Measurements from ENCODE around the gene KDM4B. TPM values are rescaled to one million over a fixed set of nuclear protein-coding genes. Genes with fewer than 3 reads are reported as not detected.

The KDM4B gene
- total RNA-seq, 4 donors from 2014 or later = 26.0 to 51.2 (median 34.2) TPM

- Histone ChIP-seq H3K4me1 (no peaks in the 10 kb centered on the region), H3K27ac (replicated peaks in 1 of 4) (no peak overlapping the region), H3K9me3 (peaks cover 0 to 4% (median 0%) of the 10 kb centered on the region in 4 donors), H3K27me3 (no peaks in the 10 kb centered on the region), H3K4me3 (no peak overlapping the region), H3K36me3 (peaks cover 23 to 46% (median 43%) of the 10 kb centered on the region in 4 donors)
- no peak for TF ChIP-seq POLR2A (IDR thresholded peaks at IDR 0.05; ENCODE audit: low read depth)
- TF ChIP-seq, protein P1, sequence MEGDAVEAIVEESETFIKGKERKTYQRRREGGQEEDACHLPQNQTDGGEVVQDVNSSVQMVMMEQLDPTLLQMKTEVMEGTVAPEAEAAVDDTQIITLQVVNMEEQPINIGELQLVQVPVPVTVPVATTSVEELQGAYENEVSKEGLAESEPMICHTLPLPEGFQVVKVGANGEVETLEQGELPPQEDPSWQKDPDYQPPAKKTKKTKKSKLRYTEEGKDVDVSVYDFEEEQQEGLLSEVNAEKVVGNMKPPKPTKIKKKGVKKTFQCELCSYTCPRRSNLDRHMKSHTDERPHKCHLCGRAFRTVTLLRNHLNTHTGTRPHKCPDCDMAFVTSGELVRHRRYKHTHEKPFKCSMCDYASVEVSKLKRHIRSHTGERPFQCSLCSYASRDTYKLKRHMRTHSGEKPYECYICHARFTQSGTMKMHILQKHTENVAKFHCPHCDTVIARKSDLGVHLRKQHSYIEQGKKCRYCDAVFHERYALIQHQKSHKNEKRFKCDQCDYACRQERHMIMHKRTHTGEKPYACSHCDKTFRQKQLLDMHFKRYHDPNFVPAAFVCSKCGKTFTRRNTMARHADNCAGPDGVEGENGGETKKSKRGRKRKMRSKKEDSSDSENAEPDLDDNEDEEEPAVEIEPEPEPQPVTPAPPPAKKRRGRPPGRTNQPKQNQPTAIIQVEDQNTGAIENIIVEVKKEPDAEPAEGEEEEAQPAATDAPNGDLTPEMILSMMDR (IDR thresholded peaks at IDR 0.05) = no peak
- TF ChIP-seq POLR2AphosphoS5 (IDR thresholded peaks at IDR 0.05) = no peak
- no peak for TF ChIP-seq EP300 (IDR thresholded peaks at IDR 0.05)
- DNase-seq (ENCODE audit: extremely low spot score) = no peak
- intact Hi-C loops (cut with DNase I) = no loop called here
- 89% methylated on average over 24 of the region's 24 CpGs for WGBS
Measured at GRCh38 chr19:5152767-5153532, 184.0 kb downstream of the KDM4B start.

GRCh38 chr19:5153601-5154128 is 184.8 kb downstream of the KDM4B start:
- no peaks in the 10 kb centered on the region for H3K4me1 ChIP-seq
- intact Hi-C loops (cut with DNase I) = no loop called here
- no peak for TF ChIP-seq EP300 (IDR thresholded peaks at IDR 0.05)
- H3K36me3 ChIP-seq = peaks cover 16 to 39% (median 36%) of the 10 kb centered on the region in 4 donors
- H3K27ac ChIP-seq (replicated peaks in 1 of 4) = no peak overlapping the region
- H3K9me3 ChIP-seq = peaks cover 0 to 12% (median 3%) of the 10 kb centered on the region in 4 donors
- no peaks in the 10 kb centered on the region for H3K27me3 ChIP-seq
- no peak overlapping the region for H3K4me3 ChIP-seq
- DNase-seq (ENCODE audit: extremely low spot score) = no peak
- WGBS = 91% methylated on average over 12 of the region's 14 CpGs

DNA sequence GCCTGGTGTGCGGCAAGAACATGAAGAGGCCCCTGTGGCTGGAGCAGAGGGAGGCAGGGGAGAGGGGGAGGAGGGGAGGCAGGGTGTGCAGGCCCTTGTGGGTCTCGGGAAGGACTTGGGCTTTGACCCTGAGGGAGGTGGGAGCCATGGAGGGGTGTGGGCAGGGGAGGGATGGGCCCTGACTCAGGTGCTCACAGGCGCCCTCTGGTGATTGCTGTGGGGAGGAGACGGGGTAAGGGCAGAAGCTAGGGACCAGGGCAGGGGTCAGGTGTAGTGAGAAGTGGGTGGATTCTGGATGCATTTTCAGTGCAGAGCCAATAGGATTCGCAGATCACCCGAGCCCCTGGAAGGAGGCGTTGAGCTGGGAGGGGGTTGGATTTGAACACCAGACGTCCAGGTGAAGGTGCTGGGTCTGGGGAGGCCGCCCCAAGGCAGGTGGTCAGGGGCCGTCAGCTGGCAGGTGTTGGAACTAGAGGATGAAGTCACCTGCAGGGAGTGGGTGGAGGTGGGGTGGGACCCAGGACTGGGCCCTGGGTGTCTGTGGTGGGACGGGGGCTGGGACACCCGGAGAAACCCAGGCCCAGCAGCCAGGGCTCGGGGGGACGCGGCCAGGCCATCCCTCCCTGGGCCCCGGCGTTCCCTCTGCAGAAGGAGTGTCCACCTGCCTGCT is 185.4 kb downstream of the KDM4B start:
- no peak for TF ChIP-seq POLR2AphosphoS5 (IDR thresholded peaks at IDR 0.05)
- TF ChIP-seq, protein P1 (IDR thresholded peaks at IDR 0.05) = peak in 2 of 3 experiments; percentile 7 to 46

DNA sequence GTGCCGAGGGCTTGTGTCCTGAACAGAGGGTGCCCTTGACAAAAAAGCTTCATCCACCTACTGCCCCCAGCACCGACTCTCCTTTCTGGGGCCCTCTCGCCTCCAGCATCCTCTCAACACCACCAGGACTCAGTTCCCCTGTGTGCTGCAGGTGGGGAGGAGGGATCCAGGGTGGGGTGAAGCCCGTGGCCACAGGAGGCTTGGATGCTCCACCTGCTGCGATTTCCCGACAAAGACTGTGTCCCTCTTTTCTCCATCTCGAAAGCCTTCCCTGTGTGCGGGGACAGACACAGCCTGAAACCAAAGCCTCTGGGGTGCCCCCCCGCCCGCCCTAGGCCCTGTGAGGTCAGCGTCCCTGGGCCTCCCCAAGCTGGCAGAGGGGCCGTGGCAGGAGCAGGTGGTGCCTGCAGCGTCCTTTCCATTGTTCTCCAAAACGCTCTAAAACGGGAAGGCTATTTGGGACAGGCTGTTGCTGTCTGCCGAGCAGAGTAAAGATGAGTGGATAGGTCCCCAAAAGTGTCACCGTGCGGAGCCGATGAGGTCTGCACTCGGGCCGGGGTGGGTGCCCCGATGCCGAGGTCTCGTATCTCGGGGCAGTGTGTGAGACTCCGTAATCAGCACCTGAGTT is 186.0 kb downstream of the KDM4B start:
- no peak for DNase-seq (ENCODE audit: extremely low spot score)
- no peaks in the 10 kb centered on the region for H3K4me1 ChIP-seq
- WGBS = 85% methylated on average over 26 of the region's 26 CpGs
- H3K36me3 ChIP-seq = peaks cover 12 to 27% (median 25%) of the 10 kb centered on the region in 4 donors
- H3K27me3 ChIP-seq = no peaks in the 10 kb centered on the region
- H3K27ac ChIP-seq (replicated peaks in 1 of 4) = no peak overlapping the region
- intact Hi-C loops (cut with DNase I) = no loop called here
- peaks cover 0 to 14% (median 6%) of the 10 kb centered on the region in 4 donors for H3K9me3 ChIP-seq
- TF ChIP-seq EP300 (IDR thresholded peaks at IDR 0.05) = no peak
- TF ChIP-seq POLR2A (IDR thresholded peaks at IDR 0.05; ENCODE audit: low read depth) = no peak
- no peak overlapping the region for H3K4me3 ChIP-seq

More for the DNA sequence above, 185.4 kb downstream of the KDM4B start:
- H3K36me3 ChIP-seq = peaks cover 12 to 33% (median 30%) of the 10 kb centered on the region in 4 donors
- no peak for DNase-seq (ENCODE audit: extremely low spot score)
- 75% methylated on average over 15 of the region's 17 CpGs for WGBS
- peaks cover 0 to 14% (median 6%) of the 10 kb centered on the region in 4 donors for H3K9me3 ChIP-seq
- no peak overlapping the region for H3K27ac ChIP-seq (replicated peaks in 1 of 4)
- intact Hi-C loops (cut with DNase I) = no loop called here
- no peak overlapping the region for H3K4me3 ChIP-seq
- H3K27me3 ChIP-seq = no peaks in the 10 kb centered on the region
- H3K4me1 ChIP-seq = no peaks in the 10 kb centered on the region

DNA sequence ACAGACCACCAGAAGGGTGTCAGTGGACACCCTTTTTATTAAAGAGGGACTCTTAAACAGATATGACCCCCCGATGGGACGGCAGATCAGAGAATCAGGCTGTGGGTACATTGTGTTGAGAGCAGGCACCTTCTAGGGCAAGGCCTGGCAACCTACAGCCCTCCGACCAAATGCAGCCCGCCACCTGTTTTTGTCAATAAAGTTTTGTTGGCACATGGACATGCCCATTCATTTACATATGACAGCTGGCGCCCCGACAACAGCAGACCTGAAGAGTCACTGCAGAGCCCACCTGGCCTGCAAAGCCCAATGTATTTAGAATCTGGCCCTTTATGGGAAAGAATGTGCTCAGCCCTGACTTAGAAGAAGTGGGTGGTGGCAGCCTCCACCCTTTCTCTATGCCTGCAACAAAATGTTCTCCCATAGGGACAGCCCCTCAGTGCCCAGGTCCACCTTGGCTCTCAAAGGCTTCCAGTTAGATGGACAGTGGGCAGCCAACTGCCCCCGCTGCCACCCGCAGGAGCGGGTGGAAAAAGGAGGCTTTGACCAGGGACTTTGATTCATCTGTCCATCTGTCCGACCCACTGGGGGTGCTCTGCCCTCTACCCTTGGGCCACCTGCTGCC is 186.8 kb downstream of the KDM4B start:
- H3K36me3 ChIP-seq = peaks cover 9 to 19% (median 17%) of the 10 kb centered on the region in 4 donors
- TF ChIP-seq, protein P1 (IDR thresholded peaks at IDR 0.05) = no peak
- no peak for TF ChIP-seq POLR2AphosphoS5 (IDR thresholded peaks at IDR 0.05)
- no peak for TF ChIP-seq EP300 (IDR thresholded peaks at IDR 0.05)
- no peak for TF ChIP-seq POLR2A (IDR thresholded peaks at IDR 0.05; ENCODE audit: low read depth)
- H3K4me3 ChIP-seq = no peak overlapping the region
- no peaks in the 10 kb centered on the region for H3K4me1 ChIP-seq
- intact Hi-C loops (cut with DNase I) = no loop called here
- peaks cover 0 to 14% (median 6%) of the 10 kb centered on the region in 4 donors for H3K9me3 ChIP-seq
- WGBS = 88% methylated on average over 6 of the region's 10 CpGs
- no peak overlapping the region for H3K27ac ChIP-seq (replicated peaks in 1 of 4)
- H3K27me3 ChIP-seq = no peaks in the 10 kb centered on the region
- DNase-seq (ENCODE audit: extremely low spot score) = no peak

Data from esophagus muscularis mucosa (tissue), 4 donors.